DOHH2 (cell line): ENCODE measurements around the gene CDK5RAP2.

ENCODE experiments used
- H3F3A ChIP-seq: fragments of 200-600 bp; sonication (generic), shearing (Covaris generic); 2 replicates; pipeline ENCODE4 v1.6.0; 2016; ENCODE audit warnings: antibody characterized with exemption, mild to moderate bottlenecking; ENCODE audit not compliant: control insufficient read depth, insufficient read depth
- H3K27ac ChIP-seq: fragments of 200-600 bp; sonication (generic); 2 replicates; pipeline ENCODE4 v1.5.1; 2014; ENCODE audit warnings: low read depth, mild to moderate bottlenecking, low read length, moderate library complexity
- H3K27me3 ChIP-seq: fragments of 200-600 bp; sonication (generic); 2 replicates; pipeline ENCODE4 v1.6.1; 2014; ENCODE audit warnings: mild to moderate bottlenecking, low read length, mixed read lengths; ENCODE audit not compliant: control insufficient read depth
- H3K36me3 ChIP-seq: fragments of 200-600 bp; sonication (generic); 2 replicates; pipeline ENCODE4 v1.6.1; 2014; ENCODE audit warnings: mild to moderate bottlenecking, low read length, moderate library complexity, mixed read lengths; ENCODE audit not compliant: control insufficient read depth
- H3K4me1 ChIP-seq: fragments of 200-600 bp; sonication (generic); 2 replicates; pipeline ENCODE4 v1.6.1; 2014; ENCODE audit warnings: mild to moderate bottlenecking, low read length, mixed read lengths; ENCODE audit not compliant: control insufficient read depth
- H3K4me2 ChIP-seq: fragments of 200-600 bp; sonication (generic); 2 replicates; pipeline ENCODE4 v1.6.0; 2014; ENCODE audit warnings: mild to moderate bottlenecking, low read length, moderate library complexity
- H3K4me3 ChIP-seq: fragments of 200-600 bp; sonication (generic); 2 replicates; pipeline ENCODE4 v1.5.1; 2014; ENCODE audit warnings: mild to moderate bottlenecking, low read length, mixed read lengths
- H3K79me2 ChIP-seq: fragments of 200-600 bp; sonication (generic); 2 replicates; pipeline ENCODE4 v1.6.1; 2014; ENCODE audit warnings: mild to moderate bottlenecking, low read length, mixed read lengths; ENCODE audit not compliant: control insufficient read depth
- H3K9me2 ChIP-seq: fragments of 200-600 bp; sonication (generic); replicated peaks from 2 replicates; pipeline ENCODE4 v1.6.1; 2014; ENCODE audit warnings: mild to moderate bottlenecking, low read length, mixed read lengths; ENCODE audit not compliant: control insufficient read depth
- H3K9me3 ChIP-seq: fragments of 200-600 bp; sonication (generic); 2 replicates; pipeline ENCODE4 v1.6.1; 2014; ENCODE audit warnings: antibody characterized with exemption, low read length, mixed read lengths; ENCODE audit not compliant: control insufficient read depth, insufficient read depth
- H4K20me1 ChIP-seq: fragments of 200-600 bp; sonication (generic); 2 replicates; pipeline ENCODE4 v1.6.0; 2014; ENCODE audit warnings: low read depth, mild to moderate bottlenecking, antibody characterized with exemption, low read length, moderate library complexity; ENCODE audit not compliant: control insufficient read depth, insufficient read depth
- CTCF ChIP-seq: fragments of 200-600 bp; sonication (generic); IDR thresholded peaks from one replicate; pipeline ENCODE4 v1.5.1; 2014; ENCODE audit warnings: antibody characterized with exemption, mild to moderate bottlenecking, low read depth, low read length; ENCODE audit not compliant: poor library complexity, severe bottlenecking
- EZH2phosphoT487 ChIP-seq: fragments of 200-600 bp; sonication (generic); IDR thresholded peaks from 2 replicates; pipeline ENCODE4 v1.6.1; 2017; ENCODE audit warnings: borderline replicate concordance, mild to moderate bottlenecking, antibody characterized with exemption, low read length, moderate library complexity, mixed read lengths

The CDK5RAP2 gene

GRCh38 chr9:120383611-120383998 is 196.4 kb downstream of the CDK5RAP2 start:
- no peak overlapping the region for H3K4me3 ChIP-seq
- no peak overlapping the region for H3K27ac ChIP-seq
- H3K4me1 ChIP-seq: no peaks in the 10 kb centered on the region
- H3K9me3 ChIP-seq: no peaks in the 10 kb centered on the region
- H3K9me2 ChIP-seq: no peaks in the 10 kb centered on the region
- no peaks in the 10 kb centered on the region for H3K27me3 ChIP-seq
- no peak overlapping the region for H3K4me2 ChIP-seq
- H3F3A ChIP-seq: no peaks in the 10 kb centered on the region
- TF ChIP-seq CTCF (no peak), EZH2phosphoT487 (no peak)
- no peaks in the 10 kb centered on the region for H4K20me1 ChIP-seq
- H3K36me3 ChIP-seq: peaks cover 2% of the 10 kb centered on the region; the same call in 1 of the 2 replicates
- H3K79me2 ChIP-seq: no peaks in the 10 kb centered on the region

- H3K4me3 ChIP-seq: no peak overlapping the region
- H3K27ac ChIP-seq: no peak overlapping the region
- no peaks in the 10 kb centered on the region for H4K20me1 ChIP-seq
- H3K9me3 ChIP-seq: no peaks in the 10 kb centered on the region
- H3K4me1 ChIP-seq: no peaks in the 10 kb centered on the region
- no peak overlapping the region for H3K4me2 ChIP-seq
- H3K9me2 ChIP-seq: no peaks in the 10 kb centered on the region
- H3F3A ChIP-seq: no peaks in the 10 kb centered on the region
- no peaks in the 10 kb centered on the region for H3K27me3 ChIP-seq
- H3K79me2 ChIP-seq: no peaks in the 10 kb centered on the region
- H3K36me3 ChIP-seq: no peaks in the 10 kb centered on the region; the same call in 1 of the 2 replicates
- TF ChIP-seq CTCF (no peak), EZH2phosphoT487 (no peak)
These were observed 197.5 kb downstream of the CDK5RAP2 start for GRCh38 chr9:120382453-120382852.

GRCh38 chr9:120381839-120382238 is 198.1 kb downstream of the CDK5RAP2 start:
- Histone ChIP-seq H3K4me1 (no peaks in the 10 kb centered on the region), H3K4me3 (no peak overlapping the region), H3K79me2 (no peaks in the 10 kb centered on the region), H3K36me3 (no peaks in the 10 kb centered on the region), H4K20me1 (no peaks in the 10 kb centered on the region), H3K9me3 (no peaks in the 10 kb centered on the region), H3K4me2 (no peak overlapping the region), H3K27ac (no peak overlapping the region), H3K9me2 (no peaks in the 10 kb centered on the region), H3F3A (no peaks in the 10 kb centered on the region), H3K27me3 (no peaks in the 10 kb centered on the region)
- TF ChIP-seq CTCF (no peak), EZH2phosphoT487 (no peak)

- no peaks in the 10 kb centered on the region for H3K9me2 ChIP-seq
- H3K4me1 ChIP-seq: no peaks in the 10 kb centered on the region
- no peaks in the 10 kb centered on the region for H3K79me2 ChIP-seq
- no peak overlapping the region for H3K27ac ChIP-seq
- no peaks in the 10 kb centered on the region for H4K20me1 ChIP-seq
- H3K9me3 ChIP-seq: no peaks in the 10 kb centered on the region
- no peaks in the 10 kb centered on the region for H3K36me3 ChIP-seq
- no peak overlapping the region for H3K4me2 ChIP-seq
- no peaks in the 10 kb centered on the region for H3K27me3 ChIP-seq
- no peak for TF ChIP-seq CTCF
- no peak for TF ChIP-seq EZH2phosphoT487
- no peak overlapping the region for H3K4me3 ChIP-seq
- no peaks in the 10 kb centered on the region for H3F3A ChIP-seq
These were observed 200.4 kb downstream of the CDK5RAP2 start for GRCh38 chr9:120379611-120380010.
